GM10266 (cell line): ENCODE data around the gene NCOA5.

Source experiments
- DNase-seq: peaks from one replicate; pipeline ENCODE4 v3.0.0; 2012; ENCODE audit errors: extremely low spot score
- CTCF ChIP-seq: IDR thresholded peaks from 2 replicates; pipeline ENCODE4 v1.5.1; 2012; ENCODE audit warnings: mild to moderate bottlenecking, low read depth; ENCODE audit not compliant: control insufficient read depth, insufficient read depth; ENCODE audit errors: missing control alignments

Gene NCOA5

GRCh38 chr20:46077642-46078305 is 12.0 kb downstream of the NCOA5 start:
- TF ChIP-seq CTCF, result no peak
- no peak for DNase-seq

GRCh38 chr20:46076806-46077205 is 13.0 kb downstream of the NCOA5 start:
- TF ChIP-seq CTCF, result no peak
- no peak for DNase-seq

- no peak for TF ChIP-seq CTCF
- DNase-seq, result no peak
Observed at GRCh38 chr20:46074006-46074405, 15.8 kb downstream of the NCOA5 start.

GRCh38 chr20:46073443-46073842 is 16.3 kb downstream of the NCOA5 start:
- DNase-seq, result no peak
- TF ChIP-seq CTCF, result no peak

GRCh38 chr20:46073024-46073423 is 16.7 kb downstream of the NCOA5 start:
- no peak for TF ChIP-seq CTCF
- no peak for DNase-seq

- TF ChIP-seq CTCF, result no peak
- no peak for DNase-seq
Observed at GRCh38 chr20:46071573-46071972, 18.2 kb downstream of the NCOA5 start.

- no peak for TF ChIP-seq CTCF
- DNase-seq, result no peak
Observed at GRCh38 chr20:46070215-46070900, 19.4 kb downstream of the NCOA5 start.
